H1 (cell line): Measurements from ENCODE around the gene RRAGC. TPM values are rescaled to one million over a fixed set of nuclear protein-coding genes. Genes with fewer than 3 reads are reported as not detected.

Experiments used
- GTF2F1 ChIP-seq: IDR thresholded peaks from 2 replicates; pipeline ENCODE4 v1.6.1; 2012; ENCODE audit warnings: low read depth, low read length, improper control_type of control experiment, borderline replicate concordance
- RAD21 ChIP-seq, 2 experiments: IDR thresholded peaks in 1 of 2; conservative IDR thresholded peaks in 1 of 2; 2 replicates each; pipeline ENCODE4 v1.6.1; 2011; ENCODE audit warnings: low read depth in 2 of 2, low read length in 2 of 2, improper control_type of control experiment in 1 of 2, inconsistent platforms in 1 of 2, mild to moderate bottlenecking in 1 of 2, moderate library complexity in 1 of 2
- SIX5 ChIP-seq: IDR thresholded peaks from 2 replicates; pipeline ENCODE4 v1.6.1; 2011; ENCODE audit warnings: mild to moderate bottlenecking, low read depth, low read length
- YY1 ChIP-seq: IDR thresholded peaks from 2 replicates; pipeline ENCODE4 v1.6.1; 2011; ENCODE audit warnings: low read depth, mild to moderate bottlenecking, low read length
- polyA plus RNA-seq, 7 experiments: library from polyadenylated mRNA; depleted of rRNA in 3 of 7; stranded (reverse) in 5 of 7; unstranded in 2 of 7; fragments of >200 nt in 5 of 7; fragments of 200-250 nt in 2 of 7; gene quantifications; 1 replicate in 5 of 7; 2 replicates in 1 of 7; 4 replicates in 1 of 7; pipeline versions ENCODE4 v1.2.1 to v1.2.3, GENCODE V29; 2011 to 2013; ENCODE audit warnings: missing spikeins in 2 of 7, mixed read lengths in 2 of 7
- total RNA-seq: library from RNA; stranded (reverse); fragmentation: NEBNext Ultra II Directional; extraction: Animal tissue kit (Norgen Biotek cat#: 25700); gene quantifications from 2 replicates; pipeline ENCODE4 v1.2.1, GENCODE V29; 2021
- TF ChIP-seq, protein P1 (sequence below): IDR thresholded peaks from 2 replicates; pipeline ENCODE4 v1.6.1; 2012; ENCODE audit warnings: low read length, inconsistent platforms

The RRAGC gene
- total and polyA plus RNA-seq, 2 of the 8 experiments (the other 6 are each of a cell fraction or from before 2014, with no cell fraction given): 12.0 to 16.5 TPM

DNA sequence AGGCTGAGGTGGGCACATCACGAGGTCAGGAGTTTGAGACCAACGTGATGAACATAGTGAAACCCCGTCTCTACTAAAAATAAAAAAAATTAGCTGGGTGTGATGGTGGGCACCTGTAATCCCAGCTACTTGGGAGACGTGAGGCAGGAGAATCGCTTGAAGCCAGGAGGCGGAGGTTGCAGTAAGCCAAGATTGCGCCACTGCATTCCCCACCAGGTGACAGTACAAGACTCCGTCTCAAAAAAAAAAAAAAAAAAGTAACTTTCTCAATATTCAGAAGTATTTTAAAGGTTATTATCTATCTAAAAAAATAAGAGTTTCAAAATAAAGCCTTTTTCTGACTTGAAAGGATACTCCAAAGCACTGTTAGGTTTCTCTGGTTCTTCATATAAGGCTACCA, 7.6 kb upstream of the RRAGC start (continued):
- TF ChIP-seq YY1 (no peak), GTF2F1 (no peak), SIX5 (no peak), RAD21 (IDR thresholded peaks at IDR 0.05 in 1 of 2, conservative IDR thresholded peaks at IDR 0.05 in 1 of 2; ENCODE audit: low read depth in 2 of 2, low read length in 2 of 2) (no peak)
- TF ChIP-seq, protein P1, sequence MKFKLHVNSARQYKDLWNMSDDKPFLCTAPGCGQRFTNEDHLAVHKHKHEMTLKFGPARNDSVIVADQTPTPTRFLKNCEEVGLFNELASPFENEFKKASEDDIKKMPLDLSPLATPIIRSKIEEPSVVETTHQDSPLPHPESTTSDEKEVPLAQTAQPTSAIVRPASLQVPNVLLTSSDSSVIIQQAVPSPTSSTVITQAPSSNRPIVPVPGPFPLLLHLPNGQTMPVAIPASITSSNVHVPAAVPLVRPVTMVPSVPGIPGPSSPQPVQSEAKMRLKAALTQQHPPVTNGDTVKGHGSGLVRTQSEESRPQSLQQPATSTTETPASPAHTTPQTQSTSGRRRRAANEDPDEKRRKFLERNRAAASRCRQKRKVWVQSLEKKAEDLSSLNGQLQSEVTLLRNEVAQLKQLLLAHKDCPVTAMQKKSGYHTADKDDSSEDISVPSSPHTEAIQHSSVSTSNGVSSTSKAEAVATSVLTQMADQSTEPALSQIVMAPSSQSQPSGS: no peak
